NCI-H460 (cell line): ENCODE measurements around the gene KCNA1. TPM values are rescaled to one million over a fixed set of nuclear protein-coding genes. Genes with fewer than 3 reads are reported as not detected.
"Not testable (repeated sequence)": the region's sequence is repeated elsewhere in the genome, so short reads cannot be mapped to it uniquely, and the experiment has no call there.

Experiments used
- DNase-seq: peaks from one replicate; pipeline ENCODE4 v3.0.0-alpha.2; 2016; ENCODE audit warnings: low read depth; ENCODE audit errors: extremely low read depth
- polyA plus RNA-seq: library from polyadenylated mRNA; depleted of rRNA; stranded (reverse); fragments of >200 nt; gene quantifications from 2 replicates; pipeline ENCODE4 v1.2.3, GENCODE V29; 2014; cell fraction: nucleus; rRNA removed
- total RNA-seq: library from RNA; depleted of rRNA; stranded (reverse); fragments of >200 nt; shearing (Covaris generic); gene quantifications from 2 replicates; pipeline ENCODE4 v1.2.3, GENCODE V29; 2014; rRNA removed

Gene KCNA1
- total RNA-seq: not detected in 2 replicates
- not detected in 2 replicates for polyA plus RNA-seq

DNA sequence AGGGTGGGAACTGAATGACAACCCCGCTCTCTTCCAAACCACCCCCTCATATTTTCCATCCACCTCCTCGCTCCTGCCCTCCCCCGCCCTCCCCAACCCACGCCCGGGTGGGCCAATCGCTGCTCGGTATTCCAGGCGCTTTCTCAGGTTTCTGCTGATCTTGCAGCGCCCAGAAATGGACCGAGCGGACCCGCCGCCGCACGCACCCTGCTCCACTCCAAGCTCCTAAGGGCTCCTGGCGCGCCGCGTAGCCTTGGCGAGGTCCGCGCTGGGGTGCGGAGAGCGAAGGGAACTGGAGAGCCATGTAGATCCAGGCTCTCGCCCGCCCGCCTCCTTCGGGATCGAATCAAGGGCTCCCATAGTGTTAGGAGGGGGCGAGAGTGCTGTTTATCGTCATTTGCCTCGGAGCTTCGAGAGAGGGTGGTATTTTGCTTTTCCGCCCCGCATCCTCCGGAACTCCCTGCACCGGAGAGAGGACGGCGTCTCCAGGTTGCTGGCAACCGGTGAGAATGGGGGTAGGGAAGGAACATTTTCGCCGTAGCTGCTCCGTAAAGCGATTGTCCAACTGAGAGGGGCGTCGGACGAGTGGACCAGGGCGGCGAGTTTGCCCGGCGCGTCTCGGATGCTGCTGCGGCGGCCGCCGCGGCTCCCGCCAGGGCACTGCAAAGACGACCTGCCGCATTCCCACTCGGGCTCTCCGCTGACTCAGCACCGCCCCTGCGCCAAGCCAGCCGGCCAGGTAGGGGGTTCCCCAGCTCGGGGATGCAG, at the start of gene KCNA1:
KCNA1 (plus strand) TSS at position 172 of the 768 bp plus-strand sequence. CDS start 1,474 bp downstream, outside the sequence.
- no peak for DNase-seq

DNA sequence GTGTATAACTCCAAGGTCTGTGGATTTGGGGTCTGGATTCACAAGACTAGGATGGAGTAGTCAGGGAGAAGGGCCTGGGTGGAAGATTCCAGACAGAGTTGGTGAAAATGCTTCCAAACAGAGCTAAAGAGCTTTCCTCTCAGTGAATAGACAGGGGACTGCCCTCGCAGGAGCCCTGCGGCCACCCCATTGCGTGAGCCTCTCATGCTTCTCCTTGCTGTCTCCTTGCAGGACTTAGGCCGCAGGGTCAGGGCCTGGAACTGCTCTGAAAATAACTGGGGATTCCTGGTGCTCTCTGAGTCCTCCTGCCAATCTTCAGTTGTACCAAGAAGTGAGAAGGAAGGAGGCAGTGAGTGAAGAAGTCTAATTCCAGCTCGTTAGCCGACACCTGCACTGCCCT, 49.0 kb upstream of the KCNA1 start:
- no peak for DNase-seq

DNA sequence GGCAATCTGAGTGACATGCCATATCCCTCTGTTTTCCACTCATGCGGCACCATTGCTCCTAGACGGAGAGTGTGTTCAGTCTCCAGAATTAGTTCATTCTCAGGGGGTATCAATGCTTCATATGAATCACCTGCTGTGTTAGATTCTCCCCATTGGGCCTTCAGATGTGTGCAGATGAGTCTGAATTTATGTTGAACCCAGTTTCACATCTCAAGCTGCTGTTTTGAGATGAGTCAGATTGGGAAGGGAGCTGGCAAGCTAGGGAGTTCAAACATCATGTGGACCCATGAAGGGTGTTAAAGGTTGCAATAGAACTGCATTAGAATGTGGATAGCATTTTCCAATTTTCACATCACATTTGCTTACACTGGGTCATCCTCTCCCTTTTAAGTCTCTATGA, 46.9 kb upstream of the KCNA1 start:
- DNase-seq: no peak

DNA sequence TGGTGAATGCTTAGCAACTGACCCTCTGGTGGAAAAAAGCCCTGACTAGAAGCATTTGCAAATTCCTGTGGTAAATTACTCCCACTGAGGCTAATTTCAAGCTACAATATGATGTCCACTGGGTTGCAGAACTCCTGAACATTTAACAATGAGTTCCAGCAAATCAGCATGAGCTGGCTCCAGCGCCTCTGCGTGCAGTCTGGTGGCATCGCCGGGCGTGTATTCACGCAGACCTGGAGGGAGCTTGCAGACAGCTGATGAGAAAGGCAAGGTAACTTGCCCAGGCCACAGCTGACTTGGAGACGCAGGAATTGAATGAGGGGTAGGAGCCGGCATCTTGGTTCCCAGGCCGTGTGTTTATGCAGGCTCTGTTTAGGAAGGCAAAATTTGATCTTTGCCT, 45.1 kb upstream of the KCNA1 start:
- no peak for DNase-seq

DNA sequence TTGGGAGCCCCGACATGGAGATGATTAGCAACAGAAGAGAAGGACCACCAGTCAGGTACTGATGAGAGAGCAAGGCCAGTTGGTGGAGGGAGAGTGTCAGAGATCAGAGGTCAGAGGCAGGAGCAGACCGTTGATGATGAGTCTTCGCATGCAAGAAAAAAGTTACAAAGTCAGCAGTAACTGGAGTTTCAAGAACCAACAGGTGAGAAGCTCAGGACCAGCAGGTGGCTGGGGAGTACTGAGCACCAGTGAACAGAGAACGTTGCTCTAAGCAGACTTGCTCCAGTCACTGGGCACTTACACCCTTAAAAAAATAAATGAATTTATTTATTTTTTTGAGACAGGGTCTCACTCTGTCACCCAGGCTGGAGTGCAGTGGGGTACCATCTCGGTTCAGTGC, 44.5 kb upstream of the KCNA1 start:
- no peak for DNase-seq

DNA sequence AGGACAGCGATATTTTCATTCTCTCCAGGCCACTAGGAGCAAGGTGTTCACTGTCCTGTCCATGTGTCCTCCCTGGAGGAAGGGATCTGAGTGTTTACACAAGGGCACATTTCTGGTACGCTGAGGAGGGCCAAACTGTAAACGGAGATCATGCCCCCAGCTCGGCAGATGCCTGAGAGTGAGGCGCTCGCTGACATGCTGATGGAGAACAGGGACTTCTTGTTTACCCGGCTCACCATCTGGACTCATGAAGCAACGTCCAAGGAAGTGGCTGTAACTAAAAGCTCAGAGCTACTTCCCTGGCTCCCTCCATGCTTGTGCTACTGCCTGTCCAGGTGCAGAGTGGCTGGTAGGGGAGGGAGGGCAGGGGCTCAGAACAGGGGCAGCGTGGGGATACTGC, 43.4 kb upstream of the KCNA1 start:
- no peak for DNase-seq

DNA sequence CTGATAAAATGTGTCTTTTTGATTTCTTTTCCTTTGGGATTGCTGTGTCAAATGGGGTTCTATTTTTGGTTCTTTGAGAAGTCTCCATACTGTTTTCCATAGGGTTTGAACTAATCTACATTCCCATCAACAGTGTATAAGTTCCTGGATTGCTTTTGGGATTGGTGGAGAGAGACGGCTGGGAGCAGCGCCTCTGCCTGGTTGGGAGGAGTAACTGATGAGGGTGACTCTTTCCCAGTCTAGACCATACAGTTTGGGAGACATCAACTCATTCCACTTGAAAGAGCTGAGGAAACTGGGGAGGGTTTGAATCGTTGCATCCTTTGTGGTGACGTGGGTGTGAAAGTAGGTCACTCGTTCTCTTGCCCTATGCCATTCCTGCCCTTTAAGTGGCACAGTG, 42.3 kb upstream of the KCNA1 start:
- DNase-seq: no peak

DNA sequence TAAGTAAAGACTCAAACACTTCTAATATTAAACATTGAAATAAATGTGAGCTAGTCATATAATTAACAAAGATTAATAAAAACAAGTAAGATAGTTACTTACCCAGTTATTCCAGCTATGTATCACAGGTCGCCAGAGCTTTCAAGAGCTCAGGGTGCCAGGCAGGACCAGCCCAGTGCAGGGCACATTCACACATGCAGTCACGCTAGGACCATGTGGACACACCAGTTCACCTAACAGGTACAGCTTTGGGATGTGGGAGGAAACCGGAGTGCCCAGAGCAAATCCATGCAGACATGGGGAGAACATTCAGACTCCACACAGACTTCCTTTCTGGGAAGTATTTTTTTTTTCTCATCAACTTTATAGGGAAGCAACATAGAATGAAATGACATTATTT, 39.3 kb upstream of the KCNA1 start:
- no peak for DNase-seq

DNA sequence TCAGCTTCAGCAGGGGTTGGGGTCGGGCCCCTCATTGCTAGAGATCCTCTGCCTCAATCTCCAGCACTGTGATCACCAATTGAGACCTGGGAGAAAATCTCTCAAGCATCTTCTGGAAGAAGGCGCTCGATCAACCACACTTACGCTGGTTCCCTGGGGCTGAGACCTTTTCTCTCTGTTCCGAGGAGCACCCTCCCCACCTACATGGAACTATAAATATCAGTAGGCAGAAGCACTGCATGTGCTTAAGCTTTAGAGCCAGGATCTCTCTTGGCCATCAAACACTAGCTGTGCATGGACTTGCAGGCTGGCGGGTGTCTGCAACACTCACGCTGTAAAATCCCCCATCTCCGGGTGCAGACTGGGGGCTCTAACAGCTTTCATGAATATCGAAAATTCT, 38.2 kb upstream of the KCNA1 start:
- DNase-seq: no peak

DNA sequence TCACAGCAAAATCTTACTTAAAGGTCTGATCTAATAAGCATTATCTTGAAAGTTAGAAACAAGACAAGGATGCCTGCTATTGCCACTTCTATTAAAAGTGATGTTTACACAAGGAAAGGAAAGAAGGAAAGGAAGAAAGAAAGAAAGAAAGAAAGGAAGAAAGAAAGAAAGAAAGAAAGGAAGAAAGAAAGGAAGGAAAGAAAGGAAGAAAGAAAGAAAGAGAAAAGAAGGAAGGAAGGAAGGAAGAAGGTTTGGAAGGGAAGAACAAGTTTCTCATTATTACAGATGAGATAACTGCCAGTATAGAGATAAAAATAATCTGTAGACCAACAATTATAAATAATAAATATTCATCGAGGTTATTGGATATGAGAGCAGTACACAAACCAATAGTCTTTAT, 35.8 kb upstream of the KCNA1 start:
- DNase-seq: no peak

DNA sequence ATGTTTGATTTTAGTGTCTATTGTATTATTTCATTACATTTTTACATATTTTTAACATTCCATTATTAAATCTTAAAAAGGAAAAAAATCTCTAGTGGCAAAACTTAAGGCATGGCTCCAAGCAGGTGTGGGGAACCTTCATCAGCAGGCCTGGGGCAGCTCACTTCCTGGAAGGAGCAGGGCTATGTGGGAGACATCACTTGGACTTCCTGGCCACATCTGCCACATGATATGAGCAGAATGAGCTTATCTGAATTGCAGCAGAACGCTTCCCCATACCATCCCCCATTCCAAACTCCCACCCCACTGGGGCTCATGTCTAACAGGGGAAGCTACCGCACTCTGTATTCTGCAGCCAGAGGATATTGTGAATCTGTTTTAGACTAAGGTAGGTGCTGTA, 35.0 kb upstream of the KCNA1 start:
- DNase-seq: no peak

DNA sequence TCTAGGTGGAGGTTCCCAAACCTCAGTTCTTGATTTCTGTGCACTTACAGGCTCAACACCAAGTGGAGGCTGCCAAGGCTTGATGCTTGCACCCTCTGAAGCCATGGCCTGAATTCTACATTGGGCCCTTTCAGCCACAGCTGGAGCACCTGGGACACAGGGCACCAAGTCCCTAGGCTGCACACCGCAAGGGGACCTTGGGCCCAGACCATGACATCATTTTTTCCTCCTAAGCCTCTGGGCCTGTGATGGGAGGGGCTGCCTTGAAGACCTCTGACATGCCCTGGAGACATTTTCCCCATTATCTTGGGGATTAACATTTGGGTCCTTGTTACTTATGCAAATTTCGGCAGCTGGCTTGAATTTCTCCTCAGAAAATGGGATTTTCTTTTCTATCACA, 30.2 kb upstream of the KCNA1 start:
- not testable (repeated sequence) for DNase-seq

DNA sequence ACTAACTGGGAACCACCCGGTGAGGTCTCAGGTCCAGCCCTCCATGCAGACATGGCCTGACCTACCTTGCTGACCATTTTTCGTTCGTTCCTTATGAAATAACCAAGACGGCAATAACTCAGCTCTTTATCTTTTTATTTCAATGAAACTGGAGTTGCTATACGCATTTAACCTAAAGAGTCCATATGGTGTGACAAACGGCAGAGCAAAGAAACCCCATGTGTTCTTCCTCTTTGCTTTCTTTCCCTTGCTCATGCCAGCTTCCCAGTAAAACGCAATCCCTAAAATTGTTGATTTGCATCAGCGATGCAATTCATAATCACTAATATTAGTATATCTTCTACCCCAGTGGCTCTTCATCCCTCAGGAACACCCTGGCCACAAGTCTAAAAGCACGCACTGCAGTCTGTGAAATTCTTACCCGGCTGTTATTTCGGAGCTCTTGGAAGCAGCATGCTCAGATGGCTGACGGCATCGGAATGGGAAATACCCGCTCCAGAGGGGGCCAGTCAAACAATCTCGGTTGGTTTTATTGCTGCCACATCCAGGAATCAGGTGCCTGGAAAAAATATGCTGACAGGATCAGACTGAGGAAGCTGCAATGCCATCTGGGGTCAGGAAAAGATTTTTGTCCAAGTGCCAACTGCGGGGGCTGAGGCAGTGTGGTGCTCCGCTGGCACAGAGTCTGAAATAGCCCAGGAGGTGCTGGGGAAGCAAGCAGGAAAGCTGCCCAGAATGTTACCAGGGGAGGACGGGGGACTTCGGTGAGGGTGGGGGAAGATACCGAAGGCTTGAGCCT, 28.2 kb upstream of the KCNA1 start:
- DNase-seq: no peak

DNA sequence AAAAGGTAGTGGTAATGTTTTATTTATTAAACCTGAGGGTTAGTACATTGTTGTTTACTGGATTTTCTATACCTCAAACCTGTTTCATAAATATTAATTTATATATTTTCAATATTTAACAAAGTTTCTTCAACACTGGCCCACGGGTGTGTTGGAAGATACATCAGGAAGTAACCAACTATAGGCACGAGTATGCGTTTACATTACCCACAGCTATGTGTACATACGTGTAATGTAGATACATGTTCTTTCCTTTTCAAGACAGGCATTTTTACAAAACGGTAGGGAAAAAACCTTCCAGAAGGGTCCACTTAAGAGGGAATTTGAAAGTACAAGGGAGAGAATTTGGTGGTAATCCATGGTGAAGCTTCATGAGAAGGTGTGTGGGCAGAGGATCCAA, 17.8 kb upstream of the KCNA1 start:
- no peak for DNase-seq

DNA sequence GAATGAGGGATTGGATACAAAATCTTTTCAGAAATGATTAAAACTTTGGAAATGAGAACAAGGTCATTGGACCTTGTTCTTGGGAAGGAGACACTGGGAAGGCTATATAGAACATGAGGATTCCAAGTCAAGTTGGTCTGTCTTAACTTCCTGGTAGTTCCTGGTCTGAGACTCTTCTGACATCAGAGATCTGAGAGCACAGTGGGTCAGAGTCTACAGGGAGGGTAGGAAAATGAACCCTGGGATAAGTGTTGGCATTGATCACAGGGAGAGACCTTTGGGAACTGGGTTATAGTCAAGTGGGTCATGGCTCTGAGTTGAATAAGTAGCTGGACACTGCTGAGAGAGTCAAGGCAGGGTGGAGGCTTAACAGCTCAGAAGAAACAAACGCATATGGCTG, 17.3 kb upstream of the KCNA1 start:
- no peak for DNase-seq

DNA sequence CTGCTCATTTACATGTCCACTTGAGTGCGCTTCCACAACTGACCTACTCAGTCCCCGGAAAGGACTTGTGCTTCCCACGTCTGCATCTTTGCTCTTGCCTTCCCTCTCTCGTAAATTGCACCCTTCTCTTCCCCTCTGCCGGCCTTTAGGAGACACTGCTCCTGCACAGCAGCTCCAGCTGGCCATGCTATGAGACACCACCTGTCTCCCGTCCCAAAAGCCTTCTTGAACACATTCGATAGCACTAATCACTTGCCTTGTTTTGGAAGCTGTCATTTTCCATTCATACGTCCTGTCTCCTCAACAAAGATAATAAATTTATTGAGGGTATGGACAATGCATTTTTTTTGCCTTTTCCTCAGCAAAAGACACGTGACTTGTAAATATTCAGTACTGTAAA, 15.7 kb upstream of the KCNA1 start:
- DNase-seq: no peak

DNA sequence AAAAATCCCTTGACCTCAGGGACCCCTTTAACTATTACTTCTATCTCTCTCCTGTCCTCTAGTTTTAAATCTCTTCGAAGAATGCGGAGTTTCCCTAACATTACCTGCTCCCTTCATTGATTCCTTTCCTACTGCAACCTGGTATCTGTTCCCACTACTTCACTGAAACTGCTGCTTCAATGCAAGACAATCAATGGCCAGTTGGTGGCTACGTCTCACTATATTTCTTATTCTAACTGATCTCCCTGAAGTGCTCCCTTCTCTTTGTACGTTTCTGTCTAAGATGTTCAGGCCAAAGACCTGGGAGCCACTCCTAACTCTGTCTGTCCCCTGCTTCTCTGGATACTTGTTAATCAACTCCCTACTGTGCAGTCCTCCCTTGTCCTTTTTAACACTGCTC, 10.3 kb upstream of the KCNA1 start:
- no peak for DNase-seq

DNA sequence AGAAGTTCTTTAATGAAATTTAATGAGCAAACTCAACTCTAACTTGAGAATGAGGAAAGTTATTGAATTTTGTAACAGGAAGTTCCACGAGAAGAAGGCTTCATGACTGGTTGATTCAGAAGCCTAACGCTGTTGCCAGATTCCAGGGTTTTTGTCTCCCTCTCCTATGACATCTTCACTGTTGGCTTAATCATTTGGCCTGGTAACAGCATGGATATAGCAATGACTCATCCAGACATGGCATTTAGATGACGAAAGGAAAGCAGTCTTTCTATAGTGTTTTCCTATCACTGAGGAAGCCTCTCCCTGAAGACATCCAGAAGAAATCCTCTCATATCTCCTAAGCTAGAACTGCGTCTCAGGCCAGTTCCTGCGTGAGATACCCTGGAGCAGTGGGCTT, 9.4 kb upstream of the KCNA1 start:
- peak; percentile 3 for DNase-seq

DNA sequence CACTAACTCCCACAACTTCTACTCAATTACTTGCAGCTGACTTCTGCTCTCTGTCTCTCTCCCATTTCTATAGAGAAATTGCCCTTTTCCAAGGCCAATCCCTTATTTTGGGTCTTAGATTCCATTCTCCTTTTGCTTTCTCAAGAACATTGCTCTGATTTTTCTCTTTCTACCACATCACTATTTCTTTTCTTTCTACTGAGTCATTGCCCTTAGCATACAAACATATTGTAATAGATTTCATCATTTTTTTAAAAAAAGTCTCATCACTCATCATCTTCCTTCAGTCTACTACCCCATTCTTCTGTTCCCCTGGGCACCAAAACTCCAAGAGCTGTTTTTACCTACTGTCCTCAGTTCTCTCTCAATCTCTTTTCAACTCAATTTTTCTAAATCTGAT, 4.4 kb upstream of the KCNA1 start:
- no peak for DNase-seq

DNA sequence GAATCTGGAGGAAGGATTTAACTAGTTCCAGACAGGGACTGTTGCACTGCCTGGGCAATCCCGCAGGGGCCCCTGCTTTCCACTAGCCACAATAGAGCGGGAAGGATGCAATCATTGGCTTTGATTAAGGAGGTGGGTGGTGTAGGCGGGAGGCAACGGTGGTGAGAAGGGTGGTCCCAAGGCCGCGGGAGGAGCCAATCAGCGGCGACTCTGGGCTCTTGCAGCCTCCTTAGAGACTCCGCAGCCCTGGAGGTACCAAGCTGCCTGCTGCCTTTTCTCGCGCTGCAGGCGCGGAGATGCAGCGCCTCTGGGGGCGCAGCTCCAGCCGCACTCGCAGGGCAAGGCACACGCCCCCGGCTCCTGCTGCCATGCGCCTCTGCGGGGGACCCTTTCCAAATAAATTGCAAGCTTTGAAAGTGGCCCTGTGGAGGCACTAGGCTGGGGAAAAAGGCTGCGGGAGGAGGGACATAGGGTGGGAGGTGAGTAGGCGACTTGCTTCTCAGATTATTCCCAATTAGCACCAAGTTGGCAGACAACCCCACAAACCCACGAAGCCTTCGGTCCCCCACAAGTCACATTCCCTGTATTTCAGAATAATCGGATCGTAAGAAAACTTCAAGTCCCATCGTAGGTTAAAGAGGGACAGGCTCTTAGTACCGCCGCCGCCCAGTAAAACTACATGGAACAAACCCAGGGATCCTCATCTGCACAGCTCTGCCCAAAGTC, 858 bp upstream of the KCNA1 start:
- no peak for DNase-seq

DNA sequence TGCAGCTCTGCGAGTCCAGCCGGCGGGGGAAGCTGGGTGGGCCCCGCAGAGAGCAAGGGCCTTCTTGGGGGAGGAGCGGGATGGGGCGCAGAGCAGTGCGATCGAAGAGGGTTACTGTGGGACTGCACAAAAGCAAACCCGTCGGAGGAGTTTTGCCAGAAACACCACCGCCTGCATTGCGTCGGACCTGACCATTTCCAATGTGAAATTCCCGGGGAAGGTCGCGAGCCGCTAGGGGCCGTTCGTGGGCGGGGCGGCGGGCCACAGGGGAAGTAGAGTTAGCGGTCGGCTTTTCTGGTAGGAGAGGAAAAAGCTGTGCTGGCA, 333 bp upstream of the KCNA1 start:
- no peak for DNase-seq
